Small intestine (tissue), 7 donors: ENCODE data around the gene RAP2A. TPM values are rescaled to one million over a fixed set of nuclear protein-coding genes. Genes with fewer than 3 reads are reported as not detected.
A peak's percentile ranks its signal among the peaks of the same experiment; 100 is the strongest.

Experiments
- DNase-seq, 2 donors: peaks; one replicate each; pipeline versions ENCODE4 v3.0.0 to v3.0.0-alpha.2; 2013
- FAIRE-seq: peaks from 2 replicates; lab custom pipeline; 2012; peaks lifted over from hg19 to GRCh38; lab: Jason Lieb, UNC
- H3K27ac ChIP-seq, 3 donors: one replicate each; pipeline ENCODE4 v1.5.1; 2013; ENCODE audit warnings: low read length in 2 of 3, mild to moderate bottlenecking in 2 of 3, control low read depth in 1 of 3, inconsistent platforms in 1 of 3, low read depth in 1 of 3, moderate library complexity in 1 of 3
- H3K27me3 ChIP-seq, 3 donors: one replicate each; pipeline ENCODE4 v1.6.1; 2013; ENCODE audit warnings: low read length in 3 of 3, inconsistent platforms in 1 of 3; ENCODE audit not compliant: control insufficient read depth in 3 of 3, insufficient read depth in 3 of 3
- H3K36me3 ChIP-seq, 3 donors: one replicate each; pipeline ENCODE4 v1.6.1; 2013; ENCODE audit warnings: low read length in 3 of 3, inconsistent platforms in 1 of 3, low read depth in 1 of 3, mild to moderate bottlenecking in 1 of 3, moderate library complexity in 1 of 3; ENCODE audit not compliant: control insufficient read depth in 3 of 3, insufficient read depth in 2 of 3
- H3K4me1 ChIP-seq, 3 donors: one replicate each; pipeline ENCODE4 v1.6.1; 2013; ENCODE audit warnings: low read length in 2 of 3, inconsistent platforms in 1 of 3, low read depth in 1 of 3, mild to moderate bottlenecking in 1 of 3, moderate library complexity in 1 of 3; ENCODE audit not compliant: control insufficient read depth in 3 of 3, insufficient read depth in 2 of 3
- H3K4me3 ChIP-seq, 3 donors: one replicate each; pipeline ENCODE4 v1.5.1; 2013; ENCODE audit warnings: low read length in 3 of 3, control low read depth in 1 of 3, inconsistent platforms in 1 of 3, low read depth in 1 of 3, mild to moderate bottlenecking in 1 of 3, moderate library complexity in 1 of 3
- H3K9me3 ChIP-seq, 2 donors: one replicate each; pipeline ENCODE4 v1.6.1; 2013; ENCODE audit warnings: low read depth in 1 of 2, low read length in 1 of 2; ENCODE audit not compliant: control insufficient read depth in 2 of 2, insufficient read depth in 1 of 2
- WGBS, 3 donors: extraction: QIAGEN DNeasy Blood & Tissue Kit; methylation state at CpG; one replicate each; pipeline ENCODE4 v1.1.7; 2013; 5-methylcytosine and 5-hydroxymethylcytosine counted together
- polyA plus RNA-seq, 4 donors: library from polyadenylated mRNA; stranded (reverse) in 3 of 4; unstranded in 1 of 4; fragments of 200-250 nt in 3 of 4; fragments of 120-200 nt in 1 of 4; gene quantifications; one replicate each; pipeline versions ENCODE4 v1.2.1 to v1.2.3, GENCODE V29; 2013
- donor health status: healthy with polysubstance abuse.
- donor health status: control.
- donor health status: control.
- donor health status: Bipolar disorder and iron deficiency.
- donor health status: healthy.

RAP2A gene
- polyA plus RNA-seq, 4 donors, result 6.2 to 20.9 (median 8.5) TPM

DNA sequence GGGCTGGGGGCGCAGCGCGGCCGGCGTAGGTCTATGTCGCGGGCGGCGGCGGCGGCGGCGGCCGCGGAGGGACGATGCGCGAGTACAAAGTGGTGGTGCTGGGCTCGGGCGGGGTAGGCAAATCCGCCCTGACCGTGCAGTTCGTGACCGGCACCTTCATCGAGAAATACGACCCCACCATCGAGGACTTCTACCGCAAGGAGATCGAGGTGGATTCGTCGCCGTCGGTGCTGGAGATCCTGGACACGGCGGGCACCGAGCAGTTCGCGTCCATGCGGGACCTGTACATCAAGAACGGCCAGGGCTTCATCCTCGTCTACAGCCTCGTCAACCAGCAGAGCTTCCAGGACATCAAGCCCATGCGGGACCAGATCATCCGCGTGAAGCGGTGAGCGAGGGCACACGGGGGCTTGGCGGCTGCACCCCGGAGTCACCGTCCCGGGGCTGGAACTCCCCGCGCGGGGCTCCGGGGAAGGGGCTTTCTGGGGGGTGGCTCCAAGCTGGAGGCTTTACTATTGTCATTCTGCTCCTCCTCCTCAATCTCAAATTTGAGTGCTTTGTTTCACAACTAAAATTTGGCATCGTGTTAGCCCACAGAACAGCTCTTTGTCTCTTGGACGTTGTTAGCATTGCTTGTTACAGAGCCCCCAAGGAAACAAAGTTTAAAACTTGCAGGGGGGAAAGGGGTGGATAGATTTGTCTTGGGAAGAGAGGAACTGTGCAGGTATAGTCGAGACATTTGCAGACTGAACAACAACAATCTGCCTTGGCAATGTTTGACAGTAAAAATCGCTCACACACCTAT lies 630 bp downstream of the RAP2A start:
- FAIRE-seq, result no peak
- 0 to 1% (median 0%) methylated on average over 41 to 60 of the region's 60 CpGs for WGBS, 3 donors
- no peaks in the 10 kb centered on the region for H3K9me3 ChIP-seq

DNA sequence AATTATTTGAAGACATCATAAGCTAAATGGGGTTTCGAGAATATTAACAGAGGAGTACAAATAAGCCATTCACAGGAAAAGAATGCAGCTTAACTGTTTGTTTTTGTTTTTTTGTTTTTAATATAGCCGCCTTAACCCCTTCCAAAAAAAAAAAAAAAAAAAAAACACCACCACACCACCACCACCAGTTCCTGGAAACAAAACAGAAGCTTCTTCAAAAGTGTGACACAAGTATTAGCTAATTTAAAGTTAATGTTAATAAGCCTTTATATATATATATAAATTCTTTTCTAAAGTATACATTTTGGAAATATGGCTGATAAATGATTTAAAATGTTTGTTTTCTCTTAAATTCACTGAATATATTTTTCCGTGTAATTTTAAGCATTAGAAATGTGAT lies 1.4 kb downstream of the RAP2A start:
- Histone ChIP-seq H3K9me3 (no peaks in the 10 kb centered on the region), H3K4me3 (peak overlapping the region in 1 of 3 donors; percentile 67), H3K27ac (peak overlapping the region in 1 of 3 donors; percentile 72), H3K36me3 (no peaks in the 10 kb centered on the region), H3K4me1 (peaks cover 0 to 20% (median 2%) of the 10 kb centered on the region in 3 donors), H3K27me3 (no peaks in the 10 kb centered on the region)
- FAIRE-seq (no peak), DNase-seq (no peak)
- WGBS, 3 donors, result 21 to 29% (median 27%) methylated on average over 3 of the region's 3 CpGs

More for the DNA sequence above, 630 bp downstream of the RAP2A start:
- peak; percentile 37 to 78 for DNase-seq
- peak overlapping the region; percentile 53 to 83 (median 67) for H3K4me3 ChIP-seq
- no peaks in the 10 kb centered on the region for H3K27me3 ChIP-seq
- H3K4me1 ChIP-seq, result peaks cover 0 to 23% (median 2%) of the 10 kb centered on the region in 3 donors
- peak overlapping the region; percentile 42 to 96 (median 72) for H3K27ac ChIP-seq
- H3K36me3 ChIP-seq, result no peaks in the 10 kb centered on the region

DNA sequence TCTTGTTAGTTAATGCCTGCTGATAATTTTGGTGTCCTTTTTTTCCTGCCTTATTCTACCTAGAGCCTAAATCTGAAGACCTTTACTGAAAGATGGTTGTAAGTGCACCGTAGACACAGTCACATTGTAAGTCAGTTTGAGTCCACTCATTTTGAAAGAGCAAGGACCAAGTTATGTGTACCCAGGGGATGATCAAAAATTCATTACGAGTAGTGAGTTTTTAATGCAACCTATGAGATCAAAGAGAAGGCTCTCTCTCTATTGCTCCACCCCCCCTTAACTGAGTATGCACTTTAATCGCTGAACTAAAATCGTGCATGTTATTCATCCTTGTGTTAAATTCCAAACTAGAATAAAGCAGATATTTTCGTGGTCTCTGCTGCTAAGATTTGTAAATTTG lies 1.8 kb downstream of the RAP2A start:
- peak overlapping the region in 1 of 3 donors; percentile 20 for H3K4me3 ChIP-seq
- DNase-seq (peak in 1 of 2 donors; percentile 7), FAIRE-seq (no peak)
- H3K4me1 ChIP-seq, result peaks cover 0 to 17% (median 2%) of the 10 kb centered on the region in 3 donors
- 8 to 14% (median 13%) methylated on average over 5 of the region's 5 CpGs for WGBS, 3 donors
- no peaks in the 10 kb centered on the region for H3K27me3 ChIP-seq
- no peaks in the 10 kb centered on the region for H3K36me3 ChIP-seq
- H3K9me3 ChIP-seq, result no peaks in the 10 kb centered on the region
- H3K27ac ChIP-seq, result no peak overlapping the region

DNA sequence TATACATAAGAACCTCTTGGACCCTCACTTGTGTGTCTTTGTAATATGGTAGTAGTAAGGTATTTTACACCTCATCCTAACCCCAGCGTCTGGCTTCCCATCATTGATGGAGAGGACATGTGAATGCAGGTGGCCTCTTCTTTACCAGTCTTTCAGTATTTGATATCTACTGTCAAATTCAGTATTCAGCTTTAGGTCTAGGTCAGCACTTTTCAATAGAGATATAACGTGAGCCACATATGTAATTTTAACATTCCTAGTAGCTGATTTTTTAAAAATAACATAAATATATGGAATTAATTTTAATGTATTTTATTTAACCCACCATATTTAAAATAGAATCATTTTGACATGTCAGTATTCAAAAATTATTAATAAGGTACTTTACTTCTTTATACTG lies 2.9 kb downstream of the RAP2A start:
- Histone ChIP-seq H3K36me3 (no peaks in the 10 kb centered on the region), H3K9me3 (no peaks in the 10 kb centered on the region), H3K4me3 (no peak overlapping the region), H3K4me1 (peaks cover 0 to 7% (median 2%) of the 10 kb centered on the region in 3 donors), H3K27ac (no peak overlapping the region), H3K27me3 (no peaks in the 10 kb centered on the region)
- FAIRE-seq (no peak), DNase-seq (no peak)
- WGBS, 3 donors, result 84 to 94% (median 93%) methylated on average over 2 of the region's 2 CpGs

DNA sequence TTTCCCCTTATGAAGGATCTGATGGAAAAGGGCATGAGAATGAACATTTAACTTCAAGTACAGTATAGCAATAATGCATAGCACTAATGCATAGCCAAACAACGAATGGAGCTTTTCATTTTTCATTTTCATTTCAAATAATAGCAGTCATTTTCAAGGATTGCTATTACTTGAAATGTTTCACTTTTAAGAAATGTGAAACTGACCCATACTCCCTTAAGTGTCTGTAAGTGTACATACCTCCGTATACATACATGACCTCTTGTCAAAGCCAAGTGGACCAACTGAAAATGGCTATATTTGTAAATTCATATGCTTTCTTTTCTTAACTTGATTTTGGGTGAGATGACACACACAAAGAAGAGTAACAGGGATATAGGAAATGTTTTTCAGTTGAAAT lies 3.8 kb downstream of the RAP2A start:
- Histone ChIP-seq H3K27ac (no peak overlapping the region), H3K4me1 (peaks cover 0 to 4% (median 2%) of the 10 kb centered on the region in 3 donors), H3K27me3 (no peaks in the 10 kb centered on the region), H3K9me3 (no peaks in the 10 kb centered on the region), H3K36me3 (no peaks in the 10 kb centered on the region), H3K4me3 (no peak overlapping the region)
- 65 to 86% (median 65%) methylated on average over 2 of the region's 2 CpGs for WGBS, 3 donors
- FAIRE-seq (no peak), DNase-seq (no peak)

DNA sequence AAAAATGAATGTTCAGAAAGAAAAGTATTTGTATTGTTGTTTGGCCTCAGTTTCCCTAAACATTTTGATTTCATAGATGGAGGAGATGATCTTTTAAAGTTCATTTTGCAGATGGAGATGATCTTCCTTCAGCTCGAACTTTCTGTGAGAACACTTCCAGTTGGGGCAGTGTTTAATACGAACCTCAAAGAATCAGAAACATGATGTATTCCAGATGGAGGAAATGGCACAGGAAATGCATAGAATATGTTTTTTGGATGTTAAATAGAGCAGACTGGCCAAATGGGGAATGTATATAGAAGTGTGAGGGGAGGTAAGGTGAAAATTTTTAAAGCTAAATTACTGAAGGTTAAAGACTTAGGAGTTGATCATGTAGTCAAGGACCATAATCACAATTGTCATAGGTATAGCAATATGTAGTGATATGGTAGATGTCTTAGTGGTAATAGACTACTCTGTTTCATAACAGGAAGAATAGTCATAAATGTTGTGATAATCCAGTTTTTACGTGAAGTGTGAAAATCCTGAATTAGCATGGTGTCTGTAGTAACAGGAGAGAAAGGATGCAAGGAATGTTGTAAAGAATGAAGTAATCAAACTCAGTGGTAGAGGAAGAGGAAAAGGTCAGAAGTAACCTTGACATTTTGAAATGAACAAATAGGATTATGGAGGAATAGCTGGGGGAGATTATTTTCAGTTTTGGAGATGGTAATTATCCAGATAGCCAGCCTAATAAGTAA lies 5.1 kb downstream of the RAP2A start:
- H3K9me3 ChIP-seq, result no peaks in the 10 kb centered on the region
- peaks cover 0 to 4% (median 2%) of the 10 kb centered on the region in 3 donors for H3K4me1 ChIP-seq
- no peak overlapping the region for H3K4me3 ChIP-seq
- no peaks in the 10 kb centered on the region for H3K27me3 ChIP-seq
- H3K36me3 ChIP-seq, result no peaks in the 10 kb centered on the region
- DNase-seq (no peak), FAIRE-seq (no peak)
- H3K27ac ChIP-seq, result no peak overlapping the region
- 76 to 95% (median 93%) methylated on average over 3 of the region's 3 CpGs for WGBS, 3 donors

DNA sequence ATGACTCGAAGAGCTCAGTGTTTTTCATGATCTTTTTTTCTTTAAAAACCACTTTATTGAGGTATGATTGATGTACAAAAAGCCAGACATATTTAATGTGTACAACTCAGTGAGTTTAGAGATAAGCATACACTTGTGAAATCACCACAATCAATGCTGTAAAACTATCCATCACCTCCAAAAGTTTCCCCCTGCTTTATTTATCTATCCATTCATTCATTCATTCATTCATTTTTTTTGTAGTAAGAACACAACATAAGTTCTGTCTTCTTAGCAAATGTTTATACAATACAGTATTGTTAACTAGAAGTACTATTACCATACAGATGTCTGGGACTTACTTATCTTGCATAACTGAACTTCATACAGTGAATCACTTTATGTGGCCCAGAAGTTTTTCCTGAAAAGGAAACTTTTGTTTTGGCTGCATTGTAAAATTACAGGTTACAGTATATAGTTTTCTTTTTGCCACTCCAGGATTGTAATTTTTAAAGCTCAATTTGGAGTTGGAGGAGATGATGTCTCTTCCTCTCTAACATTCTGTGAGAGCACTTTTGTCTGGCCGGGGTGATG lies 6.7 kb downstream of the RAP2A start:
- 59 to 79% (median 75%) methylated on average over 2 of the region's 2 CpGs for WGBS, 3 donors
- FAIRE-seq, result no peak

DNA sequence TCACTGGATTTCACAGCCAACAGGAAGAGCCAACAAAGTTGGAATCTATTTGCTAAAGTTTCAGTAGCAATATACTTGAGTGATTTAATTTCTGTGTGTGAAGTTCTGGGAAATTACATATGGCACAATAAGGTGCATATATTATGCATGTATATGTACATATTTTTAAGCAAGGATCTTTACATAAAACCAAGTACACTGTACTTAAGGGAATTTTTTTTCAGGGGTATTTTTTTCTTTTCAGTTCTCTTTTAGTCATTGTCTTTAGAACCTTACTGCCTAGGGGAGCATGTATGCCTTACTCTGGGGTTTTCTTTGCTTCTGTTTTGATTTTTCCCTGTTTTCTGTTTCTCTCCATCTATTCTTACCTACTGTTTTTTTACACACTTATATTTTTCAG lies 7.4 kb downstream of the RAP2A start:
- no peaks in the 10 kb centered on the region for H3K9me3 ChIP-seq
- no peak for DNase-seq
- H3K36me3 ChIP-seq, result peaks cover 0 to 2% (median 0%) of the 10 kb centered on the region in 3 donors
- H3K27ac ChIP-seq, result no peak overlapping the region
- peaks cover 0 to 2% (median 0%) of the 10 kb centered on the region in 3 donors for H3K4me1 ChIP-seq
- no peak overlapping the region for H3K4me3 ChIP-seq
- no peaks in the 10 kb centered on the region for H3K27me3 ChIP-seq
- FAIRE-seq, result no peak

More for the DNA sequence above, 6.7 kb downstream of the RAP2A start:
- H3K4me3 ChIP-seq, result no peak overlapping the region
- no peaks in the 10 kb centered on the region for H3K27me3 ChIP-seq
- H3K27ac ChIP-seq, result no peak overlapping the region
- H3K36me3 ChIP-seq, result peaks cover 0 to 2% (median 0%) of the 10 kb centered on the region in 3 donors
- no peak for DNase-seq
- no peaks in the 10 kb centered on the region for H3K9me3 ChIP-seq
- peaks cover 0 to 3% (median 2%) of the 10 kb centered on the region in 3 donors for H3K4me1 ChIP-seq
